Measurements from ENCODE around the gene PTX3. TPM values are rescaled to one million over a fixed set of nuclear protein-coding genes. Genes with fewer than 3 reads are reported as not detected.

Gene PTX3
- total and polyA plus RNA-seq, 2 of the 13 experiments (the other 11 are each of a cell fraction or from before 2014, with no cell fraction given) = not detected

DNA sequence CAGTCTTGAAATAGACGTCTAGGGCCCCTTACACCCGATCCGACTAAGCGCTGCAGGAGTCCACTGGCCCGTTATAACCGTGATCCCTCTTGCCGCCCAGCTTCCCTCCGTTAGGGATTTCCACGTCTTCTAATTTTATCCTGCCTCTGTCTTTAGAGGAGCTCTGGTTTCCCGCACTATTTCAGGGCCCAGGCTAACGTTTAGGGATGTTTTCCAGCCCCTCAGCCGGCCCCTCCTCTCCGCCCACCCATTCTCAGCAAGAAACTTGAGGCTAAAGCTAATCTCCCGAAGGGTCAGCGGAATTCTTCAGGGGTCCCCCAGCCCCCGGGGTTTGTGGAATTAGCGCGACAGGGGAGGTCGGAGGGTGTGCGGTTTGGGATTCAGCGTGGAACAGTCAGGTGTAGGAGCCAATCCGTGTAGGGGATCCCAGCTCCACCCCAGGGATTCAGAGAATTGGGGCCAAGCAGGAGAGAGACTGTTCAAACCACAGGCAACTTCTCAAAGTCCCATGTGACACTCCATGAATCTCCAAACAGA, 1.6 kb downstream of the PTX3 start:
- Histone ChIP-seq H2AFZ (ENCODE audit: low read length) (no peak overlapping the region), H3K4me3 (replicated peaks in 1 of 3; ENCODE audit: insufficient read depth in 1 of 3, low read depth in 2 of 3, low read length in 3 of 3) (peak overlapping the region in 2 of 3 experiments; percentile 12 to 52; a peak in 1 of 6 replicates), H3K79me2 (ENCODE audit: insufficient read depth, low read length) (no peaks in the 10 kb centered on the region), H4K20me1 (ENCODE audit: insufficient read depth, low read length) (no peaks in the 10 kb centered on the region), H3K4me1 (ENCODE audit: insufficient read depth, low read length) (peaks cover 15% of the 10 kb centered on the region; the same call in 1 of the 2 replicates), H3K9ac (ENCODE audit: insufficient read depth, low read depth, low read length) (no peak overlapping the region), H3K4me2 (ENCODE audit: low read depth, low read length) (peak overlapping the region; percentile 59), H3K36me3 (replicated peaks in 1 of 2; ENCODE audit: control insufficient read depth in 1 of 2, insufficient read depth in 2 of 2, low read length in 2 of 2) (no peaks in the 10 kb centered on the region), H3K27me3 (ENCODE audit: control insufficient read depth in 1 of 2, insufficient read depth in 2 of 2, low read length in 2 of 2) (peaks cover 4 to 26% of the 10 kb centered on the region in 2 experiments; a peak in 4 of 5 replicates), H3K9me3 (ENCODE audit: low read length) (no peaks in the 10 kb centered on the region), H3K27ac (ENCODE audit: extremely low read length, insufficient read depth, low read length) (no peak overlapping the region)
- ChIA-PET POLR2A (no interaction called here), CTCF (ENCODE audit: low intra/inter-chr PET ratio, low total read pairs) (no interaction called here)
- in situ Hi-C loops (cut with HindIII; ENCODE audit: extremely low pct_ligation_motif_present, low pct_unique_long_range_greater_than_20kb) = no loop called here
- DNase-seq (ENCODE audit: low spot score) = no peak
- TF ChIP-seq TBP (CRISPR knock-in tag; IDR thresholded peaks at IDR 0.05) = no peak
- TF ChIP-seq ZNF496 (CRISPR knock-in tag; IDR thresholded peaks at IDR 0.05; ENCODE audit: insufficient replicate concordance) = no peak
- TF ChIP-seq ZNF317 (CRISPR knock-in tag; IDR thresholded peaks at IDR 0.05) = no peak
- TF ChIP-seq, protein P1, sequence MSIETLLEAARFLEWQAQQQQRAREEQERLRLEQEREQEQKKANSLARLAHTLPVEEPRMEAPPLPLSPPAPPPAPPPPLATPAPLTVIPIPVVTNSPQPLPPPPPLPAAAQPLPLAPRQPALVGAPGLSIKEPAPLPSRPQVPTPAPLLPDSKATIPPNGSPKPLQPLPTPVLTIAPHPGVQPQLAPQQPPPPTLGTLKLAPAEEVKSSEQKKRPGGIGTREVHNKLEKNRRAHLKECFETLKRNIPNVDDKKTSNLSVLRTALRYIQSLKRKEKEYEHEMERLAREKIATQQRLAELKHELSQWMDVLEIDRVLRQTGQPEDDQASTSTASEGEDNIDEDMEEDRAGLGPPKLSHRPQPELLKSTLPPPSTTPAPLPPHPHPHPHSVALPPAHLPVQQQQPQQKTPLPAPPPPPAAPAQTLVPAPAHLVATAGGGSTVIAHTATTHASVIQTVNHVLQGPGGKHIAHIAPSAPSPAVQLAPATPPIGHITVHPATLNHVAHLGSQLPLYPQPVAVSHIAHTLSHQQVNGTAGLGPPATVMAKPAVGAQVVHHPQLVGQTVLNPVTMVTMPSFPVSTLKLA (IDR thresholded peaks at IDR 0.05) = no peak
- TF ChIP-seq, protein P2, sequence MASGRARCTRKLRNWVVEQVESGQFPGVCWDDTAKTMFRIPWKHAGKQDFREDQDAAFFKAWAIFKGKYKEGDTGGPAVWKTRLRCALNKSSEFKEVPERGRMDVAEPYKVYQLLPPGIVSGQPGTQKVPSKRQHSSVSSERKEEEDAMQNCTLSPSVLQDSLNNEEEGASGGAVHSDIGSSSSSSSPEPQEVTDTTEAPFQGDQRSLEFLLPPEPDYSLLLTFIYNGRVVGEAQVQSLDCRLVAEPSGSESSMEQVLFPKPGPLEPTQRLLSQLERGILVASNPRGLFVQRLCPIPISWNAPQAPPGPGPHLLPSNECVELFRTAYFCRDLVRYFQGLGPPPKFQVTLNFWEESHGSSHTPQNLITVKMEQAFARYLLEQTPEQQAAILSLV (CRISPR knock-in tag; IDR thresholded peaks at IDR 0.05; ENCODE audit: borderline replicate concordance) = no peak
- TF ChIP-seq FOXP1 (IDR thresholded peaks at IDR 0.05) = no peak
- no peak for TF ChIP-seq FOXP1 (CRISPR knock-in tag; IDR thresholded peaks at IDR 0.05)
- no peak for TF ChIP-seq ZNF652 (CRISPR knock-in tag; IDR thresholded peaks at IDR 0.05; ENCODE audit: borderline replicate concordance, low read depth)
- no peak for TF ChIP-seq TCF7L2 (IDR thresholded peaks at IDR 0.05; ENCODE audit: low read depth, low read length)
- TF ChIP-seq SKI (IDR thresholded peaks at IDR 0.05; ENCODE audit: partially characterized antibody) = no peak
- intact Hi-C loops (cut with micrococcal nuclease; ENCODE audit: unreplicated experiment) = no loop called here
- ATAC-seq = no peak
- no peak for FAIRE-seq
- WGBS (ENCODE audit: low lambda C conversion rate) = 34% methylated on average over 22 of the region's 22 CpGs
- BruUV-seq (replicated peaks) = no TSS peak
